ENCODE results near the gene HTT.
A peak's percentile ranks its signal among the peaks of the same experiment; 100 is the strongest.

Gene HTT

DNA sequence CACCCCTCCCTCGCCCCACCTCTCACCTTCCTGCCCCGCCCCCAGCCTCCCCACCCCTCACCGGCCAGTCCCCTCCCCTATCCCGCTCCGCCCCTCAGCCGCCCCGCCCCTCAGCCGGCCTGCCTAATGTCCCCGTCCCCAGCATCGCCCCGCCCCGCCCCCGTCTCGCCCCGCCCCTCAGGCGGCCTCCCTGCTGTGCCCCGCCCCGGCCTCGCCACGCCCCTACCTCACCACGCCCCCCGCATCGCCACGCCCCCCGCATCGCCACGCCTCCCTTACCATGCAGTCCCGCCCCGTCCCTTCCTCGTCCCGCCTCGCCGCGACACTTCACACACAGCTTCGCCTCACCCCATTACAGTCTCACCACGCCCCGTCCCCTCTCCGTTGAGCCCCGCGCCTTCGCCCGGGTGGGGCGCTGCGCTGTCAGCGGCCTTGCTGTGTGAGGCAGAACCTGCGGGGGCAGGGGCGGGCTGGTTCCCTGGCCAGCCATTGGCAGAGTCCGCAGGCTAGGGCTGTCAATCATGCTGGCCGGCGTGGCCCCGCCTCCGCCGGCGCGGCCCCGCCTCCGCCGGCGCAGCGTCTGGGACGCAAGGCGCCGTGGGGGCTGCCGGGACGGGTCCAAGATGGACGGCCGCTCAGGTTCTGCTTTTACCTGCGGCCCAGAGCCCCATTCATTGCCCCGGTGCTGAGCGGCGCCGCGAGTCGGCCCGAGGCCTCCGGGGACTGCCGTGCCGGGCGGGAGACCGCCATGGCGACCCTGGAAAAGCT is at the start of gene HTT, which contains the start of gene HTT-AS:
HTT (plus strand) TSS at position 604 of the 768 bp plus-strand sequence; CDS start at position 749, 145 bp downstream.
HTT-AS (minus strand) TSS at position 461 of the 768 bp plus-strand sequence.
- H4K20me1 ChIP-seq (ENCODE audit: insufficient read depth, low read length, poor library complexity, severe bottlenecking) = peaks cover 35% of the 10 kb centered on the region

DNA sequence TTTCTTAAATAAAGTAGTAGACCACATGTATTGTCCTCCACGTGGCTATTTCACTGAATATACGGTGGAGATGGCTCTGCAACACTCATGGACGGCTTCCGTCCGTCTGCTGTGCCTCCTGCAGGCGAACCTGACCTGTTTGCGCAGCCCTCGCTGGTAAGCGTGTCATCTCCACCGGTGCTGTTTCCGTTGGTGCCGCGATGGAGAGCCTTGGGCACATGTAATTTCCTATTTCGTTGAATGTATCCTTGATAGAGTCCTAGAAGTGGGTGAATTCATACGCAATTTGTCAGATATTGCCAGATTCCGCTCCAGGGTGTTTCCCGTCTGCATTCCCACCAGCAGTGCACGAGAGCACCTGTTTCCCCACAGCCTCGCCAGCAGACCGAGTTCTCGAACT is 48.6 kb upstream of the HTT start:
- Histone ChIP-seq H3F3A (ENCODE audit: low read depth) (no peaks in the 10 kb centered on the region), H3K9ac (ENCODE audit: low read depth, low read length, poor library complexity, severe bottlenecking) (no peak overlapping the region), H3K36me3 (ENCODE audit: insufficient read depth, low read length) (no peaks in the 10 kb centered on the region), H3K27me3 (ENCODE audit: insufficient read depth, low read length, poor library complexity, severe bottlenecking) (no peaks in the 10 kb centered on the region), H3K9me2 (replicated peaks; ENCODE audit: low read depth, low read length) (no peaks in the 10 kb centered on the region), H3K4me3 (ENCODE audit: low read length, poor library complexity, severe bottlenecking) (no peak overlapping the region), H2AFZ (ENCODE audit: low read length) (no peak overlapping the region), H4K20me1 (ENCODE audit: insufficient read depth, low read length, poor library complexity, severe bottlenecking) (no peaks in the 10 kb centered on the region), H3K9me3 (ENCODE audit: insufficient read depth, low read depth, low read length) (no peaks in the 10 kb centered on the region), H3K79me2 (ENCODE audit: insufficient read depth, low read length) (no peaks in the 10 kb centered on the region), H3K4me2 (ENCODE audit: low read depth, low read length, poor library complexity, severe bottlenecking) (no peak overlapping the region), H3K4me1 (ENCODE audit: insufficient read depth, low read length, poor library complexity, severe bottlenecking) (no peaks in the 10 kb centered on the region)
- TF ChIP-seq, protein P1, sequence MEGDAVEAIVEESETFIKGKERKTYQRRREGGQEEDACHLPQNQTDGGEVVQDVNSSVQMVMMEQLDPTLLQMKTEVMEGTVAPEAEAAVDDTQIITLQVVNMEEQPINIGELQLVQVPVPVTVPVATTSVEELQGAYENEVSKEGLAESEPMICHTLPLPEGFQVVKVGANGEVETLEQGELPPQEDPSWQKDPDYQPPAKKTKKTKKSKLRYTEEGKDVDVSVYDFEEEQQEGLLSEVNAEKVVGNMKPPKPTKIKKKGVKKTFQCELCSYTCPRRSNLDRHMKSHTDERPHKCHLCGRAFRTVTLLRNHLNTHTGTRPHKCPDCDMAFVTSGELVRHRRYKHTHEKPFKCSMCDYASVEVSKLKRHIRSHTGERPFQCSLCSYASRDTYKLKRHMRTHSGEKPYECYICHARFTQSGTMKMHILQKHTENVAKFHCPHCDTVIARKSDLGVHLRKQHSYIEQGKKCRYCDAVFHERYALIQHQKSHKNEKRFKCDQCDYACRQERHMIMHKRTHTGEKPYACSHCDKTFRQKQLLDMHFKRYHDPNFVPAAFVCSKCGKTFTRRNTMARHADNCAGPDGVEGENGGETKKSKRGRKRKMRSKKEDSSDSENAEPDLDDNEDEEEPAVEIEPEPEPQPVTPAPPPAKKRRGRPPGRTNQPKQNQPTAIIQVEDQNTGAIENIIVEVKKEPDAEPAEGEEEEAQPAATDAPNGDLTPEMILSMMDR (conservative IDR thresholded peaks at IDR 0.05; ENCODE audit: low read length) = no peak
- no peak for TF ChIP-seq EZH2phosphoT487 (IDR thresholded peaks at IDR 0.05; ENCODE audit: borderline replicate concordance)

More for the DNA sequence above, at the start of gene HTT, which contains the start of gene HTT-AS:
- Histone ChIP-seq H3F3A (ENCODE audit: low read depth) (0 out of 2 replicates have a peak, but pooled peaks cover 2% of the 10 kb centered on the region), H3K36me3 (ENCODE audit: insufficient read depth, low read length) (no peaks in the 10 kb centered on the region), H3K4me2 (ENCODE audit: low read depth, low read length, poor library complexity, severe bottlenecking) (peak within 1 kb of the TSS; percentile 95), H3K9me2 (replicated peaks; ENCODE audit: low read depth, low read length) (no peaks in the 10 kb centered on the region), H2AFZ (ENCODE audit: low read length) (peak within 1 kb of the TSS; percentile 99), H3K27me3 (ENCODE audit: insufficient read depth, low read length, poor library complexity, severe bottlenecking) (no peaks in the 10 kb centered on the region), H3K9ac (ENCODE audit: low read depth, low read length, poor library complexity, severe bottlenecking) (peak within 1 kb of the TSS; percentile 88), H3K9me3 (ENCODE audit: insufficient read depth, low read depth, low read length) (no peaks in the 10 kb centered on the region), H3K79me2 (ENCODE audit: insufficient read depth, low read length) (peaks cover 42% of the 10 kb centered on the region), H3K4me1 (ENCODE audit: insufficient read depth, low read length, poor library complexity, severe bottlenecking) (peaks cover 31% of the 10 kb centered on the region), H3K4me3 (ENCODE audit: low read length, poor library complexity, severe bottlenecking) (peak within 1 kb of the TSS; percentile 99)
- TF ChIP-seq EZH2phosphoT487 (IDR thresholded peaks at IDR 0.05; ENCODE audit: borderline replicate concordance) = no peak
- TF ChIP-seq, protein P1 (conservative IDR thresholded peaks at IDR 0.05; ENCODE audit: low read length) = no peak

DNA sequence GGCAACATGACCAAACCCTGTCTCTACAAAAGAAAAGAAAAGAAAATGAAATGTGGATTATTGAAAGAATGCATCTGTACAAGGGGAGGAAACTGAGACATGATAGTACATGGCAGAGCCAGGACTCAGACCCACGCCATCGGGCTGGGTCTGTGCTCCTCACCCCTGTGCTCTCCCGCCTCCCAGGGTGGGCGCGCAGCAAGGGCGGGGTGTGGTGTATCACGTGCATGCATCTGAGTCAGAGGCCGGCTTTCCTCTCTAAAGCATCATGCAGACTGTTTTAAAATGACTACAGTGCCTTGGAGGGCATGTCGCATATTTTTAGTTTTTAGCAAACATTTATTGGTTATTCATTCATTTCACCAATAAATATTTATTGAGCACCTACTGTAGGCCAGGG is 47.9 kb upstream of the HTT start:
- H3F3A ChIP-seq (ENCODE audit: low read depth) = no peaks in the 10 kb centered on the region
- H3K9me3 ChIP-seq (ENCODE audit: insufficient read depth, low read depth, low read length) = no peaks in the 10 kb centered on the region
- no peaks in the 10 kb centered on the region for H3K27me3 ChIP-seq (ENCODE audit: insufficient read depth, low read length, poor library complexity, severe bottlenecking)
- H3K4me1 ChIP-seq (ENCODE audit: insufficient read depth, low read length, poor library complexity, severe bottlenecking) = no peaks in the 10 kb centered on the region
- no peaks in the 10 kb centered on the region for H3K9me2 ChIP-seq (replicated peaks; ENCODE audit: low read depth, low read length)
- H4K20me1 ChIP-seq (ENCODE audit: insufficient read depth, low read length, poor library complexity, severe bottlenecking) = no peaks in the 10 kb centered on the region
- no peaks in the 10 kb centered on the region for H3K36me3 ChIP-seq (ENCODE audit: insufficient read depth, low read length)
- no peaks in the 10 kb centered on the region for H3K79me2 ChIP-seq (ENCODE audit: insufficient read depth, low read length)
- H3K9ac ChIP-seq (ENCODE audit: low read depth, low read length, poor library complexity, severe bottlenecking) = no peak overlapping the region
- TF ChIP-seq, protein P1 (conservative IDR thresholded peaks at IDR 0.05; ENCODE audit: low read length) = no peak
- no peak for TF ChIP-seq EZH2phosphoT487 (IDR thresholded peaks at IDR 0.05; ENCODE audit: borderline replicate concordance)
- H3K4me3 ChIP-seq (ENCODE audit: low read length, poor library complexity, severe bottlenecking) = no peak overlapping the region
- no peak overlapping the region for H2AFZ ChIP-seq (ENCODE audit: low read length)
- H3K4me2 ChIP-seq (ENCODE audit: low read depth, low read length, poor library complexity, severe bottlenecking) = no peak overlapping the region

Measured in Loucy (cell line).